Erythroblast (primary cell): ENCODE measurements around the gene ZNF202.
A peak's percentile ranks its signal among the peaks of the same experiment; 100 is the strongest.
"Not testable (repeated sequence)": the region's sequence is repeated elsewhere in the genome, so short reads cannot be mapped to it uniquely, and the experiment has no call there.

Experiments used
- DNase-seq, 2 experiments: peaks; one replicate each; lab custom pipeline; 2025; lab: John Stamatoyannopoulos, UW
- GATA1 ChIP-seq: IDR thresholded peaks from 2 replicates; pipeline ENCODE4 v1.6.1; 2011; ENCODE audit warnings: low read depth, mild to moderate bottlenecking, control low read depth, low read length, moderate library complexity
- POLR2A ChIP-seq: IDR thresholded peaks from 2 replicates; pipeline ENCODE4 v1.6.1; 2011; ENCODE audit warnings: mild to moderate bottlenecking, low read length

The ZNF202 gene

GRCh38 chr11:123754101-123754568 is 12.7 kb upstream of the ZNF202 start, which contains the start of gene OR6X1:
OR6X1 (minus strand) TSS chr11:123754518; CDS start chr11:123754518, 0 bp downstream.
- no peak for TF ChIP-seq GATA1
- TF ChIP-seq POLR2A, result no peak
- no peak for DNase-seq

- DNase-seq, result no peak
These were observed 11.7 kb upstream of the ZNF202 start for GRCh38 chr11:123753110-123753509.

GRCh38 chr11:123751781-123752180 is 10.3 kb upstream of the ZNF202 start:
- no peak for DNase-seq
- TF ChIP-seq GATA1 (no peak), POLR2A (no peak)

More at GRCh38 chr11:123753110-123753509, 11.7 kb upstream of the ZNF202 start:
- no peak for TF ChIP-seq GATA1
- no peak for TF ChIP-seq POLR2A

DNA sequence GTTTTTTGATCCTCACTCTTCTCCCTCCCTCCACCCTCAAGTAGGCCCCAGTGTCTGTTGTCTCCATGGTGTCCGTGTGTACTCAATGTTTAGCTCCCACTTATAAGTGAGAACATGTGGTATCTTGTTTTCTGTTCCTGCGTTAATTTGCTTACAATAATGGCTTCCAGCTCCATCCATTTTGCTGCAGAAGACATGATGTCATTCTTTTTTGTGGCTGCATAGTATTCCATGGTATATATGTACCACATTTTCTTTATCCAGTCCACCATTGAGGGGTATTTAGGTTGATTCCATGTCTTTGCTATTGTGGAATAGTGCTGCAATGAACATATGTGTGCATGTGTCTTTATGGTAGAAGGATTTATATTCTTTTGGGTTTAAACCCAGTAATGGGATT is 6.9 kb upstream of the ZNF202 start:
- not testable (repeated sequence) for DNase-seq

DNA sequence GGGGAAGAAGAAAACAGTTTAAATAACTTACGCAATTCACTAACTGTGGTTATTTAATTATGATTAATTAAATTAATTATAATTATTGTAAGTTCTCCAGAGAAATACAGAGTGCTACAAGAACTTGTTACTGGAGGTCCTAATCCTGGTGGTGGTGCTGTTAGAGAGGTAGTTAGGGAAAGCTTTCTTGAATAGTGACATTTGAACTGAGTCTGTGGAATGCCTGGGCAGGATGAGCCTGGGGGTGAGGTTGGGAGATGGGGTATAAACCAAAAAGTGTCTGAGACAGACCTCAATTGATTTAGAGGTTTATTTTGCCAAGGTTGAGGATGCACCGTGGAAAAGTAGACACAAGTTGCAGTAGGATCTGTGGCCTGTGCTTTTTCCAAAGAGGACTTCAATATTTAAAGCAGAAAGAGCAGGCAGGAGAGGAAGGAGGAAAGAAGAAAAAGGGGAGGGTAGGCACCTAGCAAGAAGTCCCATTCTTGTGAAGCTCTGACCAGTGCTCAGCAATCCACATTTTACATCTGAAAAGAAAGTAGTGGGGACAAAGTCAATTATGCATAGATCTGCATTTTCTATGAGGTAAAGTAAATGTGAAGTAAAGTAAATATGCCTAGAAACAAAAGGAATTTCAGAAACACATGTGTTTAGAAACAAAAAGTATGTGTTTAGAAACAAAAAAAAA is 4.4 kb upstream of the ZNF202 start:
- no peak for DNase-seq
- TF ChIP-seq GATA1 (no peak), POLR2A (no peak)

- no peak for DNase-seq
- TF ChIP-seq POLR2A, result no peak
- no peak for TF ChIP-seq GATA1
These were observed 1.3 kb upstream of the ZNF202 start for GRCh38 chr11:123742724-123743120.

DNA sequence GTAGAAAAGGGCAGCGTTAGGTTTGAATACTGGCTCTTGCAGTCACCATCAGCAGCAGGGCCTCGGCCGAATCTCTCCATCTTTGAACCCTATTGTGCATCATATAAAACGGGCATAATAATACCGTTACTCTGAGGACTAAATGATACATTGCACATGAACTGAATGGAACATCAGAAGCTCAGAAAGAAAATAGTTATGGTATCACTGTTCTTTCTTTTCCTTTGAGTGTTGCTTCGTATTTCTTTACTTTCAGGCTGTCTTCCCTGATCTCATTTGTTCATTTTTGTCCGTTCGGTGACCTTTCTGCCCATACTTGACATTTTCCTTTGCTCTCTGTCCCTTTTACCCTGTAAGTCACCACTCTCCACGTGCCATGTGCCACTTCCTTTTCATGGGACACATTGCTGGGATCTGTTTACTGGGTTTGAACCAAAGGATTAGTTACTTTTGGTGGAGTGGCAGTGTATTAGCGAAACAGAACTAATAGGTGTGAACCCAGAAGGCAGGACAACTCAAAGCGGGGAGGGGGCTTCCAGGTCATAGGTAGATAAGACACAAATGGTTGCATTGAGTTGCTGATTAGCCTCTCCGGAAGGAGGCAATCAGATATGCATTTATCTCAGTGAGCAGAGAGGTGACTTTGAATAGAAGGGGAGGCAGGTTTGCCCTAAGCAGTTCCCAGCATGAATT is 717 bp upstream of the ZNF202 start:
- DNase-seq, result peak; percentile 45
- TF ChIP-seq POLR2A (no peak), GATA1 (no peak)

GRCh38 chr11:123740787-123741158 is 687 bp downstream of the ZNF202 start:
- TF ChIP-seq GATA1, result no peak
- TF ChIP-seq POLR2A, result no peak
- DNase-seq, result peak in 1 of 2 experiments; percentile 38

DNA sequence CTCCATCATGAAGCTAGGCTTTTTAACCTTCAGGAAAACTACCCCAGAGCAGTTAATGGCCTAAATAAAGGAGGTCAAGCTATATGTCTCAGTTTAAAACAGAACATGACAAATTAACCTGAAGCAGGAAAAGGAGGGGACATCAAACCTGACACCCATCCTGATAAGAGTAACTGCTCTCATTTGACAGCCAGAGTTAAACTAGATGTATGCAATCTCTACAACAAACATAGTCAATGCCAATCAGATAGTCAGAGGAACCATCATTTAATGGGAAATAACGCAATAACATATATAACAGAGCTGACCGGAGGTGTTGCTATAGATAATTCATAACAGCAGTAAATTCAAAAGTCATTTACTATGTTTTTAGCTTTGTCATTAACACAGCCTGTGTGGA is 3.1 kb downstream of the ZNF202 start:
- DNase-seq, result no peak
- TF ChIP-seq POLR2A (no peak), GATA1 (no peak)

DNA sequence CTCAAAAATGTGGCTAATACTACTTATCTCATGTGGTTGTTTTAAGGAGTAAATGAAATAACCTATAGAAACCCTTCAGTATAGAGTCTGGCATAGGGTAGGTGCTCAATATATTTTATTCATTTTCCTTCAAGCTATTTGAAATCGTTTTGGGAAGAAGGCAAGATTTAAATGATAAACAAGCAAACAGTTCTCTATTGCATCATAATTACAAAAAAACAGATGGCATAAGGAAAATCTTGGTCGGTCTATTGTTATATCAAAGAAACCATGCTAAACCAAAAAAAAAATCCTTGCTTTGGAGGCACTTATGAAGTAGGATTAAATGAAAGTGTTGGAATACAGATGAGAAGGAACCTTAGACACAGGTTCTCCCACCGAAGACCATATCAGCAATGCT is 4.7 kb downstream of the ZNF202 start:
- no peak for DNase-seq
- TF ChIP-seq POLR2A (no peak), GATA1 (no peak)

DNA sequence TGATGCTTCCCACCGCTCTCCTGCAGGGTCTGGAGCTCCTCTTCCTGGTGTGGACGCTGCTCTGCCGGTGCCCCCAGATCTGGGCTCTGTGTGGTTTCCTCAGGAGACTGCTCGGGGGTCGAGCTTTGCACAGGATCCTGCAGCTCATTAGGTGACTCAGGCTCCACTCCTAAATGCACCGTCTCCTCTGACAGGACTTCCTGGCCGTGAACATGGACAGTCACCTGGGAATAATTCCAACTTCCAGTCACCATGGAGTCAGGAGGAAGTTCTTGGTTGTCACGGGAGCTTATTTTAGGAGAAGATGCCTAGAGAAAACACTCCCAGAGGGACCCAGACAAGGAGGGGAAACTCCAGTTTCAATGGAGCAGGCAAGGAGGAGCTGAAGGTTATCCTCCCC is 11.9 kb downstream of the ZNF202 start:
- no peak for DNase-seq
- TF ChIP-seq POLR2A, result no peak
- TF ChIP-seq GATA1, result no peak

- DNase-seq, result no peak
- TF ChIP-seq GATA1 (no peak), POLR2A (no peak)
These were observed 15.3 kb downstream of the ZNF202 start for GRCh38 chr11:123725995-123726655.

GRCh38 chr11:123719452-123719851 is 22.0 kb downstream of the ZNF202 start:
- TF ChIP-seq POLR2A, result no peak
- TF ChIP-seq GATA1, result no peak
- DNase-seq, result peak in 1 of 2 experiments; percentile 22

DNA sequence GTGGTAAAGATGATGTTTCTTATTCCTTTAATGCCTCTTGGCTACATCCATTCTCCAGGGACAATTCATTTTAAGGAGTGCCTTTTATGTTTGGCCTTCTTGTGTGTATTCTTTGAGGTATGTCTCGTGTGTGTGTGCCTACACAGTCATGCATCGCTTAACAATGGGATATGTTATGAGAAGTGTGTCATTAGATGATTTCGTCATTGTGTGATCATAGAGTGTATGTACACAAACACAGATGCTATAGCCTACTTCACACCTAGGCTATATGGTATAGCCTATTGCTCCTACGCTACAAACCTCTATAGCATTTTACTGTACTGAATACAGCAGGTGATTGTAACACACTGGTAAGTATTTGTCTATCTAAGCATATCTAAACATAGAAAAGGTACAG is 23.0 kb downstream of the ZNF202 start:
- no peak for DNase-seq
- TF ChIP-seq GATA1, result no peak
- TF ChIP-seq POLR2A, result no peak

GRCh38 chr11:123718063-123718462 is 23.4 kb downstream of the ZNF202 start:
- TF ChIP-seq POLR2A, result no peak
- no peak for TF ChIP-seq GATA1

GRCh38 chr11:123712627-123713026 is 28.8 kb downstream of the ZNF202 start:
- DNase-seq, result not testable (repeated sequence)

More at GRCh38 chr11:123718063-123718462, 23.4 kb downstream of the ZNF202 start:
- peak in 1 of 2 experiments; percentile 27 for DNase-seq
